AG04450 (cell line): ENCODE measurements around the gene RNF112. TPM values are rescaled to one million over a fixed set of nuclear protein-coding genes. Genes with fewer than 3 reads are reported as not detected.
"Not testable (repeated sequence)": the region's sequence is repeated elsewhere in the genome, so short reads cannot be mapped to it uniquely, and the experiment has no call there.

ENCODE experiments used
- CTCF ChIA-PET: fragments of 300-600, 350-600 bp; formaldehyde crosslinking; extraction: SDS; loops from one replicate; lab custom pipeline; 2022; ENCODE audit warnings: antibody characterized with exemption, inconsistent platforms; lab: Charles Lee
- POLR2A ChIA-PET: fragments of 350-600 bp; formaldehyde crosslinking; extraction: SDS; loops from one replicate; lab custom pipeline; 2021; ENCODE audit warnings: antibody characterized with exemption, inconsistent platforms; lab: Yijun Ruan, JAX
- DNase-seq: peaks from one replicate; pipeline ENCODE4 v3.0.0-alpha.2; 2011; ENCODE audit warnings: low read depth, low spot score
- H3K27ac ChIP-seq: one replicate; pipeline ENCODE4 v1.5.1; 2012; ENCODE audit warnings: low read depth, low read length, control low read depth
- H3K27me3 ChIP-seq: one replicate; pipeline ENCODE4 v1.6.0; 2012; ENCODE audit warnings: low read length; ENCODE audit not compliant: control insufficient read depth, insufficient read depth
- H3K4me3 ChIP-seq: 2 replicates; pipeline ENCODE4 v1.5.1; 2011; ENCODE audit warnings: mild to moderate bottlenecking, low read depth, low read length, control low read depth
- H3K9me3 ChIP-seq: 2 replicates; pipeline ENCODE4 v1.5.1; 2012; ENCODE audit warnings: low read length; ENCODE audit not compliant: control insufficient read depth, insufficient read depth
- polyA plus RNA-seq: library from polyadenylated mRNA; depleted of rRNA; stranded (reverse); fragments of >200 nt; gene quantifications from 2 replicates; pipeline ENCODE4 v1.2.3, GENCODE V29; 2011; rRNA removed
- small RNA-seq: library from RNA; depleted of rRNA; stranded (forward); fragments of <200 nt; gene quantifications from one replicate; pipeline ENCODE3, GENCODE V24; 2012; ENCODE audit warnings: low read depth; ENCODE audit not compliant: insufficient read length
- TF ChIP-seq, protein P1 (sequence below): IDR thresholded peaks from 2 replicates; pipeline ENCODE4 v1.5.1; 2011; ENCODE audit warnings: low read depth, low read length, control low read depth, inconsistent platforms

Gene RNF112
- polyA plus RNA-seq, 1 experiment = 3.3 TPM

DNA sequence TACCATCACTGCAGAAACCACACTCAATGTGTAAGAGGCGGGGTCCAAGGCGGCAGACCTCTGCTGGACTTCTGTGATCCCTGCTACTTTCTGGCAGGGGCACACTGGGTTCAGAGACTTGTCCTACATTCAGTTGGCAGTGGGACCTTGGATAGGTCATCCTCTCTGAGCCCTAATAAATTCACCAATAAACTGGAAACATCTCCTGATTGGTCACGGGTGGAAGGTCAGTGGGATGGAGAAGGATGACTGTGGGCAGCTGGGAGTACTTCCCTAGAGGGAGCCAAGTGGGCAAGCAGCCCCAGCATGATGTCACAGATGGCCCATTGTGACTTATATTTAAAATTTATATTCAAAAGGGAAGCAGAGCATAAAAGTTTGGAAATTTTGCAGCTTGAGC is 49.7 kb downstream of the RNF112 start:
- TF ChIP-seq, protein P1, sequence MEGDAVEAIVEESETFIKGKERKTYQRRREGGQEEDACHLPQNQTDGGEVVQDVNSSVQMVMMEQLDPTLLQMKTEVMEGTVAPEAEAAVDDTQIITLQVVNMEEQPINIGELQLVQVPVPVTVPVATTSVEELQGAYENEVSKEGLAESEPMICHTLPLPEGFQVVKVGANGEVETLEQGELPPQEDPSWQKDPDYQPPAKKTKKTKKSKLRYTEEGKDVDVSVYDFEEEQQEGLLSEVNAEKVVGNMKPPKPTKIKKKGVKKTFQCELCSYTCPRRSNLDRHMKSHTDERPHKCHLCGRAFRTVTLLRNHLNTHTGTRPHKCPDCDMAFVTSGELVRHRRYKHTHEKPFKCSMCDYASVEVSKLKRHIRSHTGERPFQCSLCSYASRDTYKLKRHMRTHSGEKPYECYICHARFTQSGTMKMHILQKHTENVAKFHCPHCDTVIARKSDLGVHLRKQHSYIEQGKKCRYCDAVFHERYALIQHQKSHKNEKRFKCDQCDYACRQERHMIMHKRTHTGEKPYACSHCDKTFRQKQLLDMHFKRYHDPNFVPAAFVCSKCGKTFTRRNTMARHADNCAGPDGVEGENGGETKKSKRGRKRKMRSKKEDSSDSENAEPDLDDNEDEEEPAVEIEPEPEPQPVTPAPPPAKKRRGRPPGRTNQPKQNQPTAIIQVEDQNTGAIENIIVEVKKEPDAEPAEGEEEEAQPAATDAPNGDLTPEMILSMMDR = no peak
- Histone ChIP-seq H3K27ac (no peak overlapping the region), H3K27me3 (peaks cover 3% of the 10 kb centered on the region), H3K9me3 (no peaks in the 10 kb centered on the region), H3K4me3 (no peak overlapping the region)
- CTCF ChIA-PET = no interaction called here
- DNase-seq = no peak
- POLR2A ChIA-PET = no interaction called here

DNA sequence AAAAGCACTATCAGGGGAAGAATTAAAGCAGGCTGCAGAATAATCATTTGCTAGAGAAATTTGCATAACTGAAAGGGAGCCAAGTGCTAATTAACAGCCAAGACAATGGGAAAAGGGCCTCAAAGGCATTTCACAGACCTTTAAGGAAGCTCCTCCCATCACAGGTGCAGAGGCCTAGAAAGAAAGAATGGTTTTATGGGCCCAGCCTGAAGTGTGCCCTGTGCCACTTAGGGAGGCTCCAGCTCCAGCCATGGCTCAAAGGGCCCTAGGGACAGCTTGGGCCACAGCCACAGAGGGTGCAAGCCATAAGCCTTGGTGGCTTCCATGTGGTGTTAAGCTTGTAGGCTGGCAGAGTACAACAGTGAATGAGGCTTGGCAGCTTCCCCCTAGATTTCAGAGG is 50.1 kb downstream of the RNF112 start:
- POLR2A ChIA-PET = no interaction called here
- TF ChIP-seq, protein P1 = no peak
- CTCF ChIA-PET = no interaction called here
- no peaks in the 10 kb centered on the region for H3K9me3 ChIP-seq
- no peak overlapping the region for H3K27ac ChIP-seq
- H3K27me3 ChIP-seq = peaks cover 3% of the 10 kb centered on the region
- DNase-seq = no peak
- H3K4me3 ChIP-seq = no peak overlapping the region

DNA sequence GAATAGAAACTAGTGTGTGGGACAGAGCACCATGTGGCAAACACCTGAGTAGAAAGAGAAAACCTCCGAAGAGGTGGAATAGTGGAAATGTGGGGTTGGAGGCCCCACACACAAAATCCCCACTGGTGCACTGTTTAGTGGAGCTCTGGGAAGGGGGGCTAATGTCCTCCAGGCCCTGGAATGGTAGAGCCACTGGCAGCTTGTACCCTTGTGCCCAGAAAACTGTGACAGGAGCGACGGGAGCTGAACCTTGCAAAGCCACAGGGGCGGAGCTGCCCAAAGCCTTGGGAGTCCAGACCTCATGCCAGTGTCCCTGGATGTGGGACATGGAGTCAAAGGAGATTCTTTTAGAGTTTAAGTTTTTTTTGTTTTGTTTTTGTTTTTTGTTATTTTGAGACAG is 50.6 kb downstream of the RNF112 start:
- Histone ChIP-seq H3K4me3 (no peak overlapping the region), H3K9me3 (no peaks in the 10 kb centered on the region), H3K27ac (no peak overlapping the region), H3K27me3 (peaks cover 2% of the 10 kb centered on the region)
- CTCF ChIA-PET = no interaction called here
- DNase-seq = no peak
- POLR2A ChIA-PET = no interaction called here
- TF ChIP-seq, protein P1 = no peak

- POLR2A ChIA-PET, H3K27me3 ChIP-seq, H3K27ac ChIP-seq, H3K4me3 ChIP-seq, CTCF ChIA-PET, H3K9me3 ChIP-seq, DNase-seq: not testable (repeated sequence)
Measured at GRCh38 chr17:19462456-19463035, 51.5 kb downstream of the RNF112 start.

DNA sequence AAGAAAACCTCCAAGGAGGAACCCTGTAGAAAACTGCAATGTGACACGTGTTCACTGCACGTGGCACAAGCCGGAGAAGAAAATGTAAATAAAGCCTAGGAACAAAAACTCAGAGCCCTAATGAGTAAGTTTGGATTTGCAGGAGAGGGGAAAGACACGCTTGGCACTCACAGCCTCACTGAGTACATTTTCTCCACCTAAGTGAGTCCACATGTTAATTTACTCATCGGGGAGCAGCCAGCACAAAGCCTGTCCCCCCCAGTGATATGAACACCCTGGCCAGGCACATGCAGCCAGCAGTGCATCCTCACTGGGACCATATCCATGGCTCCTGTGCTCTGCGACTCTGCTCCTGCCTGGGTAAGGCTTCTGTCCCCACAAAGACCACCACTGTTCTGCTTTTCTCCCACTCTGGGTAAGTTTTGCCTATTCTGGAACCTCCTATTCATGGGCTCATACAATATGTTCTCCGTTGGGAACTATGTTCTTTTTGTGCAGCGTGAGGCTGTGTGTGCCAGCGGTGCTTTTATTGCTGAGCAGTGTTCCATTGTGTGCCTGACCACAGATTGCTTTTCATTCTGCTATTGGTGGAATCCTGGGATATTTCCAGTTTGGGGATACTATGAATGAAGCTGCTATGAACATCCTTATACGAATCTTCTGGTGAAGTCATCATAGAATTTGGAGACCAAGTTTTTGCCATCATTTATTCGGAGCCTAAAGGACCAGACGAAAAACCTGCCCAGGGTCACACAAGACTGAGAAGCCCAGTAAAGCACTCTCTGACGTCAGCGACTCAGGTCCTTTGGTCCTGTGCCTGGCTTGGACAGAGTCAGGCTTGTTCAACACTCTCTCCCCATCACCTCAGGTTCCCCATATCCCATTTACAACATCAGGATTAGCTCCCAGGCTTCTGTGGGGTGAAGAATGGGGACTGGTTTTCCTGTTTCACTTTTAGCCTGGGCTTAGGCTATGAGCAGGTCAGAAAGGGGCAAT is 53.3 kb downstream of the RNF112 start:
- TF ChIP-seq, protein P1 = no peak
- POLR2A ChIA-PET = interaction anchor here (0.7 kb wide), 1 partner anchor 218 kb away, joined by 4 read pairs; no protein-coding TSS in a partner anchor
- Histone ChIP-seq H3K27ac (peak overlapping the region; percentile 11), H3K27me3 (peaks cover 3% of the 10 kb centered on the region), H3K9me3 (no peaks in the 10 kb centered on the region), H3K4me3 (no peak overlapping the region)
- DNase-seq = no peak
- CTCF ChIA-PET = interaction anchor here (2.1 kb wide), 1 partner anchor 17 kb away, joined by 8 read pairs; no protein-coding TSS in a partner anchor

Small RNA genes within 50 kb of the gene (small RNA-seq; reads per million reads assigned to genes)
- not detected for gene RF00537

Other genes starting within 250 kb of the RNF112 start
- gene EPN2, start 173.9 kb upstream of the RNF112 start, polyA plus RNA-seq = 25.7 and 27.9 TPM in 2 replicates
- 35.2 and 45.8 TPM in 2 replicates for gene B9D1, start 48.5 kb upstream of the RNF112 start, polyA plus RNA-seq
- gene MAPK7, start 32.7 kb upstream of the RNF112 start, polyA plus RNA-seq = 6.2 and 11.0 TPM in 2 replicates
- gene MFAP4, start 24.0 kb upstream of the RNF112 start, polyA plus RNA-seq = 122 and 230 TPM in 2 replicates
- gene SLC47A1, start 122.6 kb downstream of the RNF112 start, polyA plus RNA-seq = 0.06 TPM in 1 of 2 replicates, not detected in the other
- gene ALDH3A2, start 237.5 kb downstream of the RNF112 start, polyA plus RNA-seq = 11.0 and 13.4 TPM in 2 replicates